ENCODE data around the gene HIPK3.

The HIPK3 gene

DNA sequence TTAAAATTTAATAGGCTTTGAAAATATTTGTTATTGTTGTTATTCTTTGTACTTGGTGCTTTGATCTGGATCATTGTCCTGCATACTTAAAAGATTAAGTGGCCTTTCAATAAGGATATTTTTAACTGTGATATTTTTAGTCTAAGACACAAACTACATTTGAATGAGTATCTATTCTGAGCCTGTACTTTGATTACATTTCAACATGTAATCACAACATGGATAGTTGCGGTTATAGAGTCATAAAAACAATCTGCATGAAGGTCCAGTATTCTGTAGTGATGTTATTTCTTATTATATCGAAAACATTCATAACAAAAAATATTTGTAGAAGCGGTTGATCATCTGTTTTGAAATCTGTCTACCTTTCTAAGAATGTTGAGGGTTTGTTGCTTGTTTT lies 58.6 kb downstream of the HIPK3 start:
- TF ChIP-seq FOXM1 (IDR thresholded peaks at IDR 0.05; ENCODE audit: borderline replicate concordance, low read depth) (no peak), TEAD4 (IDR thresholded peaks at IDR 0.05) (no peak), TCF12 (IDR thresholded peaks at IDR 0.05; ENCODE audit: low read depth) (no peak), RAD21 (IDR thresholded peaks at IDR 0.05; ENCODE audit: low read depth) (no peak), YY1 (IDR thresholded peaks at IDR 0.05; ENCODE audit: low read depth) (no peak), ZBTB7A (IDR thresholded peaks at IDR 0.05; ENCODE audit: low read depth) (no peak), EGR1 (IDR thresholded peaks at IDR 0.05) (no peak), CREB1 (IDR thresholded peaks at IDR 0.05; ENCODE audit: low read depth) (no peak), CEBPB (IDR thresholded peaks at IDR 0.05) (no peak), NFIC (IDR thresholded peaks at IDR 0.05) (no peak), EP300 (IDR thresholded peaks at IDR 0.05; ENCODE audit: borderline replicate concordance) (no peak), TAF1 (IDR thresholded peaks at IDR 0.05; ENCODE audit: low read depth) (no peak)
- TF ChIP-seq, protein P1, sequence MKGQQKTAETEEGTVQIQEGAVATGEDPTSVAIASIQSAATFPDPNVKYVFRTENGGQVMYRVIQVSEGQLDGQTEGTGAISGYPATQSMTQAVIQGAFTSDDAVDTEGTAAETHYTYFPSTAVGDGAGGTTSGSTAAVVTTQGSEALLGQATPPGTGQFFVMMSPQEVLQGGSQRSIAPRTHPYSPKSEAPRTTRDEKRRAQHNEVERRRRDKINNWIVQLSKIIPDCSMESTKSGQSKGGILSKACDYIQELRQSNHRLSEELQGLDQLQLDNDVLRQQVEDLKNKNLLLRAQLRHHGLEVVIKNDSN (IDR thresholded peaks at IDR 0.05) = no peak
- TF ChIP-seq, protein P2, sequence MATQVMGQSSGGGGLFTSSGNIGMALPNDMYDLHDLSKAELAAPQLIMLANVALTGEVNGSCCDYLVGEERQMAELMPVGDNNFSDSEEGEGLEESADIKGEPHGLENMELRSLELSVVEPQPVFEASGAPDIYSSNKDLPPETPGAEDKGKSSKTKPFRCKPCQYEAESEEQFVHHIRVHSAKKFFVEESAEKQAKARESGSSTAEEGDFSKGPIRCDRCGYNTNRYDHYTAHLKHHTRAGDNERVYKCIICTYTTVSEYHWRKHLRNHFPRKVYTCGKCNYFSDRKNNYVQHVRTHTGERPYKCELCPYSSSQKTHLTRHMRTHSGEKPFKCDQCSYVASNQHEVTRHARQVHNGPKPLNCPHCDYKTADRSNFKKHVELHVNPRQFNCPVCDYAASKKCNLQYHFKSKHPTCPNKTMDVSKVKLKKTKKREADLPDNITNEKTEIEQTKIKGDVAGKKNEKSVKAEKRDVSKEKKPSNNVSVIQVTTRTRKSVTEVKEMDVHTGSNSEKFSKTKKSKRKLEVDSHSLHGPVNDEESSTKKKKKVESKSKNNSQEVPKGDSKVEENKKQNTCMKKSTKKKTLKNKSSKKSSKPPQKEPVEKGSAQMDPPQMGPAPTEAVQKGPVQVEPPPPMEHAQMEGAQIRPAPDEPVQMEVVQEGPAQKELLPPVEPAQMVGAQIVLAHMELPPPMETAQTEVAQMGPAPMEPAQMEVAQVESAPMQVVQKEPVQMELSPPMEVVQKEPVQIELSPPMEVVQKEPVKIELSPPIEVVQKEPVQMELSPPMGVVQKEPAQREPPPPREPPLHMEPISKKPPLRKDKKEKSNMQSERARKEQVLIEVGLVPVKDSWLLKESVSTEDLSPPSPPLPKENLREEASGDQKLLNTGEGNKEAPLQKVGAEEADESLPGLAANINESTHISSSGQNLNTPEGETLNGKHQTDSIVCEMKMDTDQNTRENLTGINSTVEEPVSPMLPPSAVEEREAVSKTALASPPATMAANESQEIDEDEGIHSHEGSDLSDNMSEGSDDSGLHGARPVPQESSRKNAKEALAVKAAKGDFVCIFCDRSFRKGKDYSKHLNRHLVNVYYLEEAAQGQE (IDR thresholded peaks at IDR 0.05; ENCODE audit: low read depth) = no peak
- TF ChIP-seq, protein P3, sequence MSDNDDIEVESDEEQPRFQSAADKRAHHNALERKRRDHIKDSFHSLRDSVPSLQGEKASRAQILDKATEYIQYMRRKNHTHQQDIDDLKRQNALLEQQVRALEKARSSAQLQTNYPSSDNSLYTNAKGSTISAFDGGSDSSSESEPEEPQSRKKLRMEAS (IDR thresholded peaks at IDR 0.05) = no peak

DNA sequence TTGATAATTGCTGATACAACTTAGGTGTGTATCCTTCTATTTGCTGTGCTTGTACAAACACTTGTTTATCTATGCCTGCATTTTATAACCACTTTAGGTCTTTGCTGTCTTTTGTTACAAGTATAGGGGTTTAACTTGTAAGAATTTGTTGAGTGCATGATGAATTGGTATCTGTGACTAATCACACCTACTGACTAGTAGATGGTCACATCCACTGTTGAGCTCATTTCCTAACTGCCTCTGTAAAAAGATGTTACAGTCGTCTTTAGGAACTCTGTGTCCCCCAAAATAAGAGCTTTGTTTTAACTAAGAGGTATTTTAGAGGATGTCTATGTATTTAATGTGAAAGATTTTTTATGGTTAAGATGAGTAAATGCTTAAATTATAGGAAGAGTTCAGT lies 60.5 kb downstream of the HIPK3 start:
- TF ChIP-seq, protein P3 (IDR thresholded peaks at IDR 0.05) = no peak
- TF ChIP-seq ZBTB7A (IDR thresholded peaks at IDR 0.05; ENCODE audit: low read depth) = no peak
- TF ChIP-seq TCF12 (IDR thresholded peaks at IDR 0.05; ENCODE audit: low read depth) = no peak
- no peak for TF ChIP-seq FOXM1 (IDR thresholded peaks at IDR 0.05; ENCODE audit: borderline replicate concordance, low read depth)
- no peak for TF ChIP-seq NFIC (IDR thresholded peaks at IDR 0.05)
- no peak for TF ChIP-seq RAD21 (IDR thresholded peaks at IDR 0.05; ENCODE audit: low read depth)
- TF ChIP-seq TAF1 (IDR thresholded peaks at IDR 0.05; ENCODE audit: low read depth) = no peak
- TF ChIP-seq TEAD4 (IDR thresholded peaks at IDR 0.05) = no peak
- TF ChIP-seq, protein P1 (IDR thresholded peaks at IDR 0.05) = no peak
- TF ChIP-seq CREB1 (IDR thresholded peaks at IDR 0.05; ENCODE audit: low read depth) = no peak
- TF ChIP-seq CEBPB (IDR thresholded peaks at IDR 0.05) = no peak
- no peak for TF ChIP-seq YY1 (IDR thresholded peaks at IDR 0.05; ENCODE audit: low read depth)
- no peak for TF ChIP-seq EGR1 (IDR thresholded peaks at IDR 0.05)
- TF ChIP-seq EP300 (IDR thresholded peaks at IDR 0.05; ENCODE audit: borderline replicate concordance) = no peak
- TF ChIP-seq, protein P2 (IDR thresholded peaks at IDR 0.05; ENCODE audit: low read depth) = no peak

DNA sequence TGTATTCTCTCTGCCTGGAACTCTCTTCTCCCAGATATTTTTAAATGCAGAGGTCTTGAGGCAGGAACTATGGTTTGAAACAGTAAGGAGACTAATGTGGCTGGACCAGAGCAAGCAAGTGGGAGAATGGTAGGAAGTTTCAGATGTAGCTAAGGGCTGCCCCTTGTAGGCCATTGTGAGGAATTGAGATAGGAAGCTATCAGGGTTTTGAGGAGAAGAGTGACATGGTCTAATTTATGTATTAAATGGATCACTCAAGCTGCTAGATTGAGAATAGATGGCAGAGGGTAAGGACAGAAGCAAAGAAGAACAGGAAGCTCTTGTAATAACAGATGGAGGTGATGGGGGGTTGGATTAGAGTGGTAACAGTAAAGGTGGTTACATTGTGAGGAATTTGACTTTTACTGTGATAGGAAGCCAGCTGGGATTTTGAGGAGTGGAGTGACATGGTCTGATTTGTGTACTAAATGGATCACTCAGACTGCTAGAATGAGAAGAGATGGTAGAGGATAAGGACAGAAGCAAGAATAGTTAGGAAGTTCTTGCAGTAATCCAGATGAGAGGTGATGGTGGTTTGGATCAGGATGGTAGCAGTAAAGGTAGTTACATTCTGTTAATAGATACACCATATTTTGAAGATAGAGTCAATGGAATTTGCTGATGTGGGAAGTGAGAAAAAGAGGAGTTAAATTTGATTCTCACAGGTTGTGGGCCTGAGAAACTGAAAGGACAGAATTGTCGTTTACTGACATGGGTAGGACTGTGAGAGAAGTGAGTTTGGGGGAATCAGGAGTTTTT lies 63.0 kb downstream of the HIPK3 start:
- no peak for TF ChIP-seq TCF12 (IDR thresholded peaks at IDR 0.05; ENCODE audit: low read depth)

DNA sequence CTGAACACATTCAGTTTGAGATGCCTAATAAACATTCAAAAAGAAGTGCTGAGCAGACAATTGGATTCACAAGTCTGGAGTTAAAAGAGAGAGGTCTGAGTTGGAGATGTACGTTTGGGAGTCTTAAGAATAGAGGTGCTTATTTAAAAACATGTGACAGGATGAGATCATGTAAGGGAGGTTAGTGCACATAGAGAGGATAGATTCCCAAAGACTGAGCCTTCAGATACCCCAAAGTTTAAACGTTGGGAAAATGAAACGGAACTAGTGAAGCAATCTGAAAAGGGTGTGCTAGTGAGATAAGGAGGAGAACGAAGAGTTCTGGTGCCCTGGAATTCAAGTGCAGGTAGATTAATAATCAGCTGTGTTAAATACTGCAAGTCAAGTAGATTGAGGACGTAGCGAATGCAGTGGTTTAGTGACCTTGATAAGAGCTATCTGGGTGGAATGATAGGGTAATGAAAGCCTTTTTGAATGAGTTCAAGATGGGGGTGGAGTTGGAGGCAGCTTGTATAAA lies 63.7 kb downstream of the HIPK3 start:
- TF ChIP-seq FOXM1 (IDR thresholded peaks at IDR 0.05; ENCODE audit: borderline replicate concordance, low read depth) (no peak), YY1 (IDR thresholded peaks at IDR 0.05; ENCODE audit: low read depth) (no peak), EP300 (IDR thresholded peaks at IDR 0.05; ENCODE audit: borderline replicate concordance) (no peak), NFIC (IDR thresholded peaks at IDR 0.05) (no peak), TAF1 (IDR thresholded peaks at IDR 0.05; ENCODE audit: low read depth) (no peak), RAD21 (IDR thresholded peaks at IDR 0.05; ENCODE audit: low read depth) (no peak), TCF12 (IDR thresholded peaks at IDR 0.05; ENCODE audit: low read depth) (no peak)
- TF ChIP-seq, protein P3 (IDR thresholded peaks at IDR 0.05) = no peak
- TF ChIP-seq, protein P1 (IDR thresholded peaks at IDR 0.05) = no peak

DNA sequence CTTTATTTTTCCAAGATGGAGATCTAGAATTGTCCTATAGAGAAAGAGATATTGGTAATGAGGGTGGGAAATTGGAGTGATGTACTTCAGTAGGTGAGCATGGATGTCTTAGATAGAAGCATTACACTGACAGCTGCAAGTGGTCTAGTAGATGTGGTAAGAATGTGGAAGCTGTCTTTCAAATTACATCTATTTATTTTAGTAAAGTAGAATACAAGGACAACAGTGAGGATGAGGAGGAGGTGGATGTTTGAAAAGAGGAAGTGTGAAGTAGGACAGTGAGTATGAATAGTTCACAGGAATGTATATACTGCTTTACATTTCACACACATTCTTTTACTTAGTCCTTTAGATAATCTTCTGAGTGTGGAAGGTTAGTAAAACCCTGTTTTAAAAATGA lies 64.2 kb downstream of the HIPK3 start:
- TF ChIP-seq, protein P3 (IDR thresholded peaks at IDR 0.05) = no peak
- TF ChIP-seq TCF12 (IDR thresholded peaks at IDR 0.05; ENCODE audit: low read depth) (no peak), CREB1 (IDR thresholded peaks at IDR 0.05; ENCODE audit: low read depth) (no peak), TAF1 (IDR thresholded peaks at IDR 0.05; ENCODE audit: low read depth) (no peak), TEAD4 (IDR thresholded peaks at IDR 0.05) (no peak), NFIC (IDR thresholded peaks at IDR 0.05) (no peak), EGR1 (IDR thresholded peaks at IDR 0.05) (no peak), RAD21 (IDR thresholded peaks at IDR 0.05; ENCODE audit: low read depth) (no peak), CEBPB (IDR thresholded peaks at IDR 0.05) (no peak), FOXM1 (IDR thresholded peaks at IDR 0.05; ENCODE audit: borderline replicate concordance, low read depth) (no peak)
- TF ChIP-seq, protein P2 (IDR thresholded peaks at IDR 0.05; ENCODE audit: low read depth) = no peak
- TF ChIP-seq, protein P1 (IDR thresholded peaks at IDR 0.05) = no peak

Data from Ishikawa (cell line).